COLO668 (cell line): ENCODE data around the gene TRPV3.
"Not testable (repeated sequence)": the region's sequence is repeated elsewhere in the genome, so short reads cannot be mapped to it uniquely, and the experiment has no call there.

Experiments
- DNase-seq: peaks from one replicate; lab custom pipeline; 2025; ENCODE audit not compliant: unreplicated experiment; lab: John Stamatoyannopoulos, UW

The TRPV3 gene

GRCh38 chr17:3527468-3527867 lies 30.1 kb downstream of the TRPV3 start:
- no peak for DNase-seq

DNA sequence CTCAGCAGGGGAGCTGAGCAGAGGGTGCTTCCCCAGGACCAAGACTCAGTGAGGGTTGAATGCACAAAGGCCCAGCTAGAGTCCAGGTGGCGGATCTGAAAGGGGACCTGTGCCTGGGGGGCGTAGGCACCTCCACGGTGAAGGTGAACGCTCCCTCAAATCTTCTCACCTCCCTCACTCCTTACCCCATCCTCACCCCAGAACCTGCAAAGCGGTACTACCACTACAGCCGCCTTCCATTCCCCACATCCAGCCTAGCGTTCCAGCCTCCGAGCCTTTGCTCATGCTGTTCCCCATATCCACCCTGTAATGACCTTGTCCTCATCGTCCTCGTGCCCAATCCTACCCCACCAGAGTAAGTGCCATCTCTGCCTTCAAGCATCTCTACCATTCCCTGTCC lies 30.6 kb downstream of the TRPV3 start:
- no peak for DNase-seq

- no peak for DNase-seq
These were observed 31.1 kb downstream of the TRPV3 start for GRCh38 chr17:3526491-3526890.

GRCh38 chr17:3524024-3524423 lies 33.6 kb downstream of the TRPV3 start:
- no peak for DNase-seq

- not testable (repeated sequence) for DNase-seq
These were observed 38.1 kb downstream of the TRPV3 start for GRCh38 chr17:3519472-3519871.

- DNase-seq = no peak
These were observed 42.7 kb downstream of the TRPV3 start for GRCh38 chr17:3514873-3515272.

DNA sequence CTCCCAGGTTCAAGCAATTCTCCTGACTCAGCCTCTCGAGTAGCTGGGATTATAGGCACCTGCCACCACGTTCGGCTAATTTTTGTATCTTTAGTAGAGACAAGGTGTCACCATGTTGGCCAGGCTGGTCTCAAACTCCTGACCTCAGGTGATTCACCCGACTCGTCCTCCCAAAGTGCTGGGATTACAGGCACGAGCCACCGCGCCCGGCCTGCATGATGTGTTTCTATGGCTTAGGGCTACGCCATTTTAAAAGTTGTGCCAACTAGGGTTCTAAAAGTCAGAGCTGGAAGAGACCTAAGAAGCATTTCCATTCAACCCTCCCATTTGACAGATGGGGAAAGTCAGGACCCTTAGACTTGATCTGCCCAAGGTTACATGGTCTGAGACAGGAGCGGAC lies 43.4 kb downstream of the TRPV3 start:
- not testable (repeated sequence) for DNase-seq

DNA sequence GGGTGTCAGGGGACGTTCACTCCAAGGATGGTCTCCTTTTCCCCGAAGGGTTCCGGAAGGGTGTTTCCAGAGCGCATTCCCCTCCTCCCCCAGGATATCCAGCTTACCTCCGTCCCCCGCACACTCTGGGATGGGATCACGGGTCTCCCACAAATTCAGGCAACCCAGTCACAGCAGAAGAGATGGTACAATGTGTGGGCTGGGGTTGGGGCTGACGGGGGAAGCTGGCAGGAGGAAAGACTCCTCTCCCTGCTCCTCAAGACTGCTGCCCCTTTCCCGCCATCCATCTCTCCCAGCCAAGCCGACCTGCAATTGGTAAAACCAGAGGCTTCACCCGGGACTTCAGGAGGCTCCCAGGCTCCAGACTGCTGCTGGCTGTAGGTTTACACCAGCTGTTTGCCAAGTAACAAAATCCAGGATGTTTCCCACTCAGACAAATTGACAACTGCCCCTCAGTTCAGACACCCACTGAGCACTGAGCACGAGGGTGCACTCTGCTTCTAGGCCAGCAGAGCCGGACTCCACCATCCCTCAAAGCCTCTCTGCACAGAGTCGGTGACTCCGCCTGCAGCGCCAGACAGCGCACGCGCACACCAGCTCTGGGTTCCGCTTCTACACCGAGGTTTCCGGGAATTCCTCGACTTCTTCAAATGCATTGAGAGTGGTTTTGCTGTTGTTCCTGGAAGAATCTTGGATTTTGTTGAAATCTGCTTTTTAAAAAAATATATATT lies 44.1 kb downstream of the TRPV3 start:
- DNase-seq = no peak

DNA sequence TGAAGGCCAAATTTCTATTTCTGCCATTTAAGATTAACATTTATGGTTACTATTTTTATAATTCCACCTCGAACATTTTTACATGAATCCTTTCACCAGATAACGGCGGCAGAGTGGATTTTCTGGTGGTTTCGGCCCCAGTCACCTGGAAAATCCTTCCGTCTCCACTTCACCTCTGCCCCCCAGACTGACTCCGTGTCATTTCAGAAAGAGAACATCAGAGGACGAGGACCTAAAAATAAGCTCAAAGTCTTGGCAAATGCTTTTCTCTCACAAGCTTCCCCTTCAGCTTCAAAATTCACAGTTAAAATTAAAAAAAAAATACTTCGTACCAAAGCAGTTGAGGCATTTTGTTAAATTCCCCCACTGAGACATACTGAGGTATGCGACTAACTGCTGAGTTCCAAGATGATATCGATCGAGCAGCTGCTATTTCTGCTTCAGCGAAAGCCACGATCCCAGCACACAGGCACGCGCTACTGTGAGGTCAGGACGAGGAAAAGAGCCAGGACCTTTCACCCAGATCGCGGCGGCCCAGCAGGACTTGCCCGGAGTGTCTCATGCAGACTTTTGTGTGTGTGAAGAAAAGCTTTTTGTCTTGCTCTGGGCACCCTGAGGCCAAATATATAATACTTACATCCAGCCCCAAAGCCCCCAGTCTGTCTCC lies 45.0 kb downstream of the TRPV3 start:
- no peak for DNase-seq

DNA sequence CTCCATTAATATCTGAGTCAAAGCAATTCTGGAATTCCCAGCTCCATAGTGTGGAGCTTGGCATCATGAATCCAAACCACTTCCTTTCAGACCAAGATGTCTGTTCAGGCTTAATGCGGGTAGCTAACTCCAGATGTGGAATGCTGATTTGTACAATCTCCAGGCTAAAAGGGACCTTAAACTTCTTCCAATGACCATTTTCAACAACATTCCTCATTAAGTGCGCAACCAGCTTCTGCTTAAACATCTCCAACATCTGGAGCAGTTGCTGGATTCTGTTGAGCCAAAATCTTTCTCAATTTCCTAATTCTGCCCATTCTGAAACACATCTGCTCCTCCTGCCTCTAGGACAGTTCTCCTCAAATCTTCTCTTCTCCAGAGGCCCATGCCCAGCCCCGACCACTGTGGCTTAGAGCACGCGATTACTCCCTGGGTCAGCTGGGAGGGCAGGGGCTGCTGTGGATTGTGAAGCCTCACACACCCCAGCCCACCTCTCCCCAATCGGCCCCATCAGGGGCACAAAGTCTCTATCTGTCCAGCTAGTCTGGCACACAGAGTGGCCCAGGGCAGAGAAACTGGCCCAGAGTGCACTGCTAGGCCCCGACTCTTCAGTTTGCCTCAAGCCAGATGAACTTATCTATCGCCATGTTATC lies 45.6 kb downstream of the TRPV3 start:
- DNase-seq = no peak

DNA sequence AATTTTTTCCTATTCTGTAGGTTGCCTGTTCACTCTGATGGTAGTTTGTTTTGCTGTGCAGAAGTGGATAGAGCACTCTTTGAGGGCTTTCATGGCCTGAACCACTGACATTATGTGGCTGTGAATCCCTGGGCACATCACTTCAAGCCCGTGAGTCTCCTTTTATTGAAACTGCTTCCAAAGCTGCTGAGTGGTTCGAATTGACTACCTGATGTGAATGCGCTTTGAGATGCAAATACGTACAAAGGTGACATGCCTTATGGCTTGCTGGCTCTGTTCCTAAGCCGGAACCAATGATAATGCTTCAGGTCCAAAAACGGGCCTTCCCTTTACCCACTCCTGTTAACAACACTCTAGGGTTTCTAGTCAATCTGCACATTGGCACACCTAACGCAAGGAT lies 47.5 kb downstream of the TRPV3 start:
- DNase-seq = no peak

DNA sequence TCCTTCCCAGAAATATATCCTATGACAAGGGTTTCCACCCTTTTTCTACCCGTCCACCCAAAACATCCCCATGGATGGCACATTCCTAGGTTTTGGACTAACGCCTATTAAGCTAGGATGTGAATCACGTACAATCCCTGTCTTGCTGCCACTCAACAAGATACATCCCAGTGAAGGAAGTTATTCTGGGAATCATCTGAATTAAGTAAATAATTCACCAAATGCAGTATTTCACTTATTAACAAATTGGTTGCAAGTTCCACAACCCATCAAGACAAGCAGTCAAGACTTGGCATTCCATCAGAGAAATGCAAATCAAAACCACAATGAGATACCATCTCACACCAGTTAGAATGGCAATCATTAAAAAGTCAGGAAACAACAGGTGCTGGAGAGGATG lies 49.7 kb downstream of the TRPV3 start:
- no peak for DNase-seq

DNA sequence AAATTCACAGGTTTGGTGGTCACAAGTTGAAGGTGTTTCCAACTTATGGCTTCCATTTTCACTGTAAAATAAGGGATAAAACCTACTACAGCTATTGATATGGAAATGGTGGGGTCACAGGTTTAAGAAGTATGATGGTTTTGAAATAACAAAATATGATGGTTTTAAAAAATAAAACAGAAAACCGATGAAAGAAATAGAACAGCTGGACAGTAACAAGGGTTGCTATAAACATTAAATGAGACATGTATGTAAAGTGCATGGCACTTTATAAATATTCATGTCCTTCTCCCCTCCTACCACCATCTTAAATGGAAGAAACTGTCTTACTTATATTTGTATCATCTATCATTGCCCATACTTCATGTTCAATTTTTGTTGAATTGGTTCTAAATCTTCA lies 50.5 kb downstream of the TRPV3 start:
- no peak for DNase-seq

DNA sequence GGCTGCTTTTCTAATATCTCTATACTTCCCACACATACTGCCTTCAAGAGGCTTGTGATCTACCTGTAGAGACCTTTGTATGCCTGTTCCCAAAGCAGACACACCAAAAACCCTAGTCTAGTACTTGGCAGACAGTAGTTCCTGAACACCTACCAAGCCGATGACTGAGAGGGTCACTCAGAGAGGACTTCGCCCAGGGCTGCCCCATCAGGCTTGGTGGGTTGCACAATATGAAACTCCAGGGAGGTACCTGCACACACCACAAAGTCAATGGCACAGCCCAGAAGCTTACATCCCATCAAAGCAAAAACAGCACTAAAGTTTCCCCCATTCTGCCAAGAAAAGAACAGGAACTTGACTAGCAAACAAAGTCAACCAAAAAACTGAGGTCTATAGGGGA lies 51.6 kb downstream of the TRPV3 start:
- DNase-seq = no peak

GRCh38 chr17:3505008-3505407 lies 52.6 kb downstream of the TRPV3 start:
- no peak for DNase-seq

GRCh38 chr17:3503285-3503684 lies 54.3 kb downstream of the TRPV3 start:
- DNase-seq = no peak

GRCh38 chr17:3502466-3502865 lies 55.1 kb downstream of the TRPV3 start:
- DNase-seq = no peak

- no peak for DNase-seq
These were observed 56.3 kb downstream of the TRPV3 start for GRCh38 chr17:3501344-3501743.

- DNase-seq = no peak
These were observed 60.5 kb downstream of the TRPV3 start for GRCh38 chr17:3497101-3497500.

- DNase-seq = no peak
These were observed 72.0 kb downstream of the TRPV3 start for GRCh38 chr17:3485481-3486068.

DNA sequence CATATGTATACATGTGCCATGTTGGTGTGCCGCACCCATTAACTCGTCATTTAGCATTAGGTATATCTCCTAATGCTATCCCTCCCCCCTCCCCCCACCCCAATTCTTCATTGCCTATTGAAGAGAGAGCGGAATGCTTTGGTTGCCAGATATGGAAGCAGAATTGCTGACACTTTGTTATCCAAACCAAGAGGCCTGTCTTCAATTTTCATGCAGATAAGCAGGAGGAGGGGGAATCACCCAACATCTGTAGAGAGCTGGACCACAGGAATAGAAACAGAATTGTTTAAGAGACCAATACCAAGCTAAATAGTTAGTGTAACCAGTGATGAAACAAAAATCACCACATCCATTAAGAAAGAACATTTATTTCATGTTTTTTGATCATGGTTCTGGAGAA lies 74.8 kb downstream of the TRPV3 start:
- no peak for DNase-seq

- DNase-seq = no peak
These were observed 77.6 kb downstream of the TRPV3 start for GRCh38 chr17:3479988-3480387.
